HepG2 (cell line): ENCODE data around the gene EDAR. TPM values are rescaled to one million over a fixed set of nuclear protein-coding genes. Genes with fewer than 3 reads are reported as not detected.
A peak's percentile ranks its signal among the peaks of the same experiment; 100 is the strongest.

Source experiments
- ATAC-seq: fragments of 200-7000 bp; cut with Tn5 transposase; 3 replicates; pipeline ENCODE4 v1.9.1; 2020; ENCODE audit warnings: mild to moderate bottlenecking, moderate library complexity
- BruUV-seq: library from RNA; stranded (reverse); fragments of 400-500 nt; replicated peaks from 2 replicates; lab custom pipeline; 2021; lab: Mats Ljungman, UMichigan
- CTCF ChIA-PET: fragments of 300-600 bp; formaldehyde crosslinking; extraction: SDS; loops from one replicate; lab custom pipeline; 2021; ENCODE audit warnings: low total read pairs, inconsistent platforms, low intra/inter-chr PET ratio; lab: Yijun Ruan, JAX
- POLR2A ChIA-PET: fragments of 350-600 bp; sonication (Branson Sonifier 250); formaldehyde crosslinking; loops from one replicate; lab custom pipeline; 2020; ENCODE audit warnings: antibody characterized with exemption, inconsistent platforms; lab: Yijun Ruan, JAX
- DNase-seq: peaks from one replicate; pipeline ENCODE4 v3.0.0-alpha.2; 2015; ENCODE audit warnings: low spot score
- FAIRE-seq: peaks from 3 replicates; lab custom pipeline; 2011; peaks lifted over from hg19 to GRCh38; lab: Jason Lieb, UNC
- H2AFZ ChIP-seq: one replicate; pipeline ENCODE4 v1.6.1; 2011; ENCODE audit warnings: low read length, inconsistent platforms
- H3K27ac ChIP-seq: fragments of 300-600 bp; 3 replicates; pipeline ENCODE4 v1.8.0; 2011; ENCODE audit warnings: mixed run types, mild to moderate bottlenecking, mixed read lengths, low read length, inconsistent platforms; ENCODE audit not compliant: insufficient read depth; ENCODE audit errors: extremely low read length
- H3K27me3 ChIP-seq, 2 experiments: fragments of 200-600 bp in 1 of 2; 2 replicates in 1 of 2; 3 replicates in 1 of 2; pipeline versions ENCODE4 v1.6.0 to v1.8.0; 2011; ENCODE audit warnings: low read length in 2 of 2, mild to moderate bottlenecking in 2 of 2, moderate library complexity in 2 of 2, inconsistent platforms in 1 of 2; ENCODE audit not compliant: insufficient read depth in 2 of 2, control insufficient read depth in 1 of 2
- H3K36me3 ChIP-seq, 2 experiments: fragments of 200-600 bp in 1 of 2; replicated peaks in 1 of 2; 2 replicates in 1 of 2; 3 replicates in 1 of 2; pipeline versions ENCODE4 v1.5.1 to v1.8.0; 2011; ENCODE audit warnings: low read length in 2 of 2, inconsistent platforms in 1 of 2; ENCODE audit not compliant: insufficient read depth in 2 of 2, control insufficient read depth in 1 of 2
- H3K4me1 ChIP-seq: 2 replicates; pipeline ENCODE4 v1.5.1; 2012; ENCODE audit warnings: low read length, inconsistent platforms; ENCODE audit not compliant: insufficient read depth
- H3K4me2 ChIP-seq: 2 replicates; pipeline ENCODE4 v1.6.0; 2011; ENCODE audit warnings: low read depth, low read length, inconsistent platforms
- H3K4me3 ChIP-seq, 3 experiments: fragments of 200-600 bp in 1 of 3; sonication (generic), shearing (Covaris generic) in 1 of 3; replicated peaks in 1 of 3; 2 replicates each; pipeline ENCODE4 v1.5.1; 2011 to 2016; ENCODE audit warnings: low read length in 3 of 3, inconsistent platforms in 2 of 3, low read depth in 2 of 3, mild to moderate bottlenecking in 2 of 3, control low read depth in 1 of 3, mixed read lengths in 1 of 3; ENCODE audit not compliant: insufficient read depth in 1 of 3
- H3K79me2 ChIP-seq: one replicate; pipeline ENCODE4 v1.6.1; 2011; ENCODE audit warnings: low read length, inconsistent platforms; ENCODE audit not compliant: insufficient read depth
- H3K9ac ChIP-seq: 2 replicates; pipeline ENCODE4 v1.6.0; 2011; ENCODE audit warnings: mild to moderate bottlenecking, low read depth, low read length, inconsistent platforms; ENCODE audit not compliant: insufficient read depth
- H3K9me3 ChIP-seq: 2 replicates; pipeline ENCODE4 v1.5.1; 2012; ENCODE audit warnings: mild to moderate bottlenecking, low read length
- H4K20me1 ChIP-seq: 2 replicates; pipeline ENCODE4 v1.6.0; 2011; ENCODE audit warnings: inconsistent platforms, mild to moderate bottlenecking, low read length, moderate library complexity; ENCODE audit not compliant: insufficient read depth
- EHMT2 ChIP-seq: fragments of 200-600 bp; sonication (generic); IDR thresholded peaks from 2 replicates; pipeline ENCODE4 v1.7.0; 2017; ENCODE audit warnings: antibody characterized with exemption, low read depth, low read length, borderline replicate concordance
- JUNB ChIP-seq: sonication (generic); formaldehyde crosslinking; IDR thresholded peaks from 2 replicates; pipeline ENCODE4 v1.8.0; 2022; ENCODE audit warnings: missing genetic modification reagents, mild to moderate bottlenecking, borderline replicate concordance
- MTA1 ChIP-seq: sonication (generic); formaldehyde crosslinking; IDR thresholded peaks from 2 replicates; pipeline ENCODE4 v1.4.0; 2020; ENCODE audit warnings: missing genetic modification reagents, mild to moderate bottlenecking, borderline replicate concordance
- NFIB ChIP-seq: sonication (generic); formaldehyde crosslinking; IDR thresholded peaks from 2 replicates; pipeline ENCODE4 v1.9.0; 2021; ENCODE audit warnings: missing genetic modification reagents, mild to moderate bottlenecking, borderline replicate concordance
- PAF1 ChIP-seq: IDR thresholded peaks from 2 replicates; pipeline ENCODE4 v1.6.1; 2016; ENCODE audit warnings: missing genetic modification reagents, missing compliant biosample characterization
- RBM22 ChIP-seq: fragments of 200-400 bp; formaldehyde crosslinking; optimal IDR thresholded peaks from 2 replicates; pipeline ENCODE3; 2017; ENCODE audit warnings: mild to moderate bottlenecking, low read length, moderate library complexity
- ZBTB7B ChIP-seq: sonication (generic); formaldehyde crosslinking; IDR thresholded peaks from 2 replicates; pipeline ENCODE4 v1.4.0; 2020; ENCODE audit warnings: missing genetic modification reagents
- ZNF12 ChIP-seq: sonication (generic); formaldehyde crosslinking; IDR thresholded peaks from 2 replicates; pipeline ENCODE4 v1.5.0; 2020; ENCODE audit warnings: missing genetic modification reagents
- ZNF367 ChIP-seq: sonication (generic); formaldehyde crosslinking; IDR thresholded peaks from 2 replicates; pipeline ENCODE4 v1.4.0; 2020; ENCODE audit warnings: missing genetic modification reagents, borderline replicate concordance
- ZNF598 ChIP-seq: sonication (generic); formaldehyde crosslinking; IDR thresholded peaks from 2 replicates; pipeline ENCODE4 v1.5.1; 2020; ENCODE audit warnings: mild to moderate bottlenecking, missing genetic modification reagents, borderline replicate concordance
- ZNF768 ChIP-seq: sonication (generic); formaldehyde crosslinking; IDR thresholded peaks from 2 replicates; pipeline ENCODE4 v1.4.0; 2020; ENCODE audit warnings: missing genetic modification reagents
- WGBS: methylation state at CpG from one replicate; pipeline ENCODE4 v1.1.6; 2017; ENCODE audit warnings: low lambda C conversion rate; 5-methylcytosine and 5-hydroxymethylcytosine counted together
- in situ Hi-C: cut with HindIII; loops from 2 replicates; pipeline ENCODE4 v1.10.0; 2017; ENCODE audit warnings: low pct_unique_long_range_greater_than_20kb; ENCODE audit not compliant: extremely low pct_ligation_motif_present
- intact Hi-C: fragments of 100-400 bp; cut with micrococcal nuclease; formaldehyde crosslinking; loops from one replicate; pipeline ENCODE4 v1.10.0; 2022; ENCODE audit not compliant: unreplicated experiment
- polyA plus RNA-seq, 8 experiments: library from polyadenylated mRNA; depleted of rRNA in 3 of 8; stranded (reverse) in 7 of 8; unstranded in 1 of 8; fragments of >200 nt; fragmentation: Illumina TruSeq in 4 of 8; extraction: Trizol in 4 of 8; gene quantifications; 2 replicates each; pipeline versions ENCODE4 v1.2.1 to v1.2.3, GENCODE V29; 2011 to 2016; ENCODE audit warnings: low read depth in 4 of 8, missing spikeins in 1 of 8, mixed read lengths in 1 of 8; ENCODE audit not compliant: insufficient read depth in 1 of 8
- total RNA-seq, 5 experiments: library from RNA; depleted of rRNA; stranded (reverse); fragments of >200 nt; fragmentation: Illumina TruSeq; extraction: Trizol; gene quantifications; 2 replicates each; pipeline ENCODE4 v1.2.3, GENCODE V29; 2016; ENCODE audit warnings: low read depth in 1 of 5
- TF ChIP-seq, protein P1 (sequence below): sonication (generic); formaldehyde crosslinking; IDR thresholded peaks from 2 replicates; pipeline ENCODE4 v1.9.0; 2021; ENCODE audit warnings: missing genetic modification reagents, borderline replicate concordance
- TF ChIP-seq, protein P2 (sequence below): IDR thresholded peaks from 2 replicates; pipeline ENCODE4 v1.6.1; 2016; ENCODE audit warnings: missing compliant biosample characterization, missing genetic modification reagents, borderline replicate concordance

The EDAR gene
- total and polyA plus RNA-seq, 2 of the 13 experiments (the other 11 are each of a cell fraction or from before 2014, with no cell fraction given) = not detected

DNA sequence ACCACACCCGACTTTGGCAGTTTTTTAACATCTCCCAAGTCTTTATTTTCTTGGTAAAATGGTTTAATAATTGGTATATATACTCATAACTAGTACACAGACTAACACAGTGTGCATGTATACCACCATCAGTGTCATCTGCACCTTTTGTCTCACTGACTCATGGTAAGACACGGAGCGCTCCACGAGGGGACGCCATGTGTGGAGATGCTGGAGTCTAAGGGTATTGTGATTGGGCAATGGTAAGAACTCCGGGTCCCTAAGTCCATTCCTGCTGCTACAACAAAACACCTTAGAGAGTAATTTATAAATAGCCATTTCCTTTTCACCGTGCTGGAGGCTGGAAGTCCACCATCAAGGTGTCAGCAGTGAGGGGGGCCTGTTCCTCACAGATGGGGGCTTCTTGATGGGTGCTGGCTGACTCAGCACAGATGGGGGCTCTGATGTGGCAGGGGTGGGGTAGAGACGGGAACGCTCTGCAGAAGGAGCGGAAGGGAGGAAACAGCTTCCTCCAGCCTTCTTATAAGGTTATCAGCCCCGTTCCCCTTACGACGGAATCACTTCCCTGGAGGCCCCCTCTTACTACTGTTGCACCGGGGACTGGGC is 42.0 kb upstream of the EDAR start:
- H4K20me1 ChIP-seq = no peaks in the 10 kb centered on the region
- ChIA-PET CTCF (no interaction called here), POLR2A (no interaction called here)
- TF ChIP-seq ZNF598 (CRISPR knock-in tag) (no peak), ZNF12 (CRISPR knock-in tag) (peak; percentile 43; the same call in 1 of the 2 replicates)
- no peak for ATAC-seq
- BruUV-seq = no TSS peak
- no peak overlapping the region for H2AFZ ChIP-seq
- H3K9ac ChIP-seq = no peak overlapping the region
- H3K4me1 ChIP-seq = peaks cover 20% of the 10 kb centered on the region
- H3K4me3 ChIP-seq = no peak overlapping the region
- in situ Hi-C loops (no loop called here), intact Hi-C loops (no loop called here)
- H3K4me2 ChIP-seq = no peak overlapping the region
- WGBS = 77% methylated on average over 14 of the region's 14 CpGs
- H3K36me3 ChIP-seq = no peaks in the 10 kb centered on the region
- no peaks in the 10 kb centered on the region for H3K9me3 ChIP-seq
- H3K79me2 ChIP-seq = no peaks in the 10 kb centered on the region
- no peak for DNase-seq
- no peak for FAIRE-seq
- H3K27me3 ChIP-seq = peaks cover 0 to 3% of the 10 kb centered on the region in 2 experiments; a peak in 2 of 5 replicates
- no peak overlapping the region for H3K27ac ChIP-seq

DNA sequence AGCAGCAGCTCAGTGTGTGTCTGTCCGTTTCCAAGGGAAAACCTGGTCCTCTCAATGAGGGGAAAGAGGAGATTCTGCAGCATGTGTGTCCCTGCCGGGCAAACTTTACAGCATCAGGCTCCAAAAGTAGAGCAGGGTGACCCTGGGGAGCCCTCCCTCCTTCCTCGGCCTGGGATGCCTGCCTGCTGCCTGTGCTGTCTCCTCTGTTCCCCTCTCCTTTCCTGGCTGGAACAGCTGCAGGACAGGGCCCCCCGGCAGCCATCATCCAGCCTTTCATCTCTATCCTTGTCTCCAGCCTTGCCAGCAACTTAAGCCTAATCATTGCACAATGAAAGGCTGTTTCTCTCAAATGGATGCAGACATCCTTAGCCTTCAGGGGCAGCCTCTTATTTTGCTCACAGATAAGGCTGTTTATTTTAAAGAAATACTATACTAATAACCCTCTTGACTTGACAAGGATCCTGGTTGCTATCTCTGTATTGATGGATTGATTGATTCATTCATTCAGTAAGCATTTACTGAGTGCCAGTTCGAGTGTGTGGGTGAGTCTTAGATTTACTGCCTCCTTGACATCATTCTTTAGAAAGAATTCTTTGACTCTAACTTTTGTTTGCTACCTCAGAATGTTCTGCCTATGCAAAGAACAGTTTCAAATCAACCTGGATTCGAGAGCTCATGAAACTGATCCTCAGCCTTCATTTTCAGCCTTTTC is 40.6 kb upstream of the EDAR start:
- ATAC-seq = no peak
- POLR2A ChIA-PET = no interaction called here
- in situ Hi-C loops = no loop called here
- TF ChIP-seq ZNF768 (CRISPR knock-in tag) (no peak), PAF1 (CRISPR knock-in tag) (no peak), JUNB (CRISPR knock-in tag) (no peak), EHMT2 (no peak), RBM22 (no peak), ZNF367 (no peak), ZBTB7B (CRISPR knock-in tag) (no peak), NFIB (no peak), MTA1 (CRISPR knock-in tag) (no peak)
- TF ChIP-seq, protein P1, sequence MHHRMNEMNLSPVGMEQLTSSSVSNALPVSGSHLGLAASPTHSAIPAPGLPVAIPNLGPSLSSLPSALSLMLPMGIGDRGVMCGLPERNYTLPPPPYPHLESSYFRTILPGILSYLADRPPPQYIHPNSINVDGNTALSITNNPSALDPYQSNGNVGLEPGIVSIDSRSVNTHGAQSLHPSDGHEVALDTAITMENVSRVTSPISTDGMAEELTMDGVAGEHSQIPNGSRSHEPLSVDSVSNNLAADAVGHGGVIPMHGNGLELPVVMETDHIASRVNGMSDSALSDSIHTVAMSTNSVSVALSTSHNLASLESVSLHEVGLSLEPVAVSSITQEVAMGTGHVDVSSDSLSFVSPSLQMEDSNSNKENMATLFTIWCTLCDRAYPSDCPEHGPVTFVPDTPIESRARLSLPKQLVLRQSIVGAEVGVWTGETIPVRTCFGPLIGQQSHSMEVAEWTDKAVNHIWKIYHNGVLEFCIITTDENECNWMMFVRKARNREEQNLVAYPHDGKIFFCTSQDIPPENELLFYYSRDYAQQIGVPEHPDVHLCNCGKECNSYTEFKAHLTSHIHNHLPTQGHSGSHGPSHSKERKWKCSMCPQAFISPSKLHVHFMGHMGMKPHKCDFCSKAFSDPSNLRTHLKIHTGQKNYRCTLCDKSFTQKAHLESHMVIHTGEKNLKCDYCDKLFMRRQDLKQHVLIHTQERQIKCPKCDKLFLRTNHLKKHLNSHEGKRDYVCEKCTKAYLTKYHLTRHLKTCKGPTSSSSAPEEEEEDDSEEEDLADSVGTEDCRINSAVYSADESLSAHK = no peak
- TF ChIP-seq, protein P2, sequence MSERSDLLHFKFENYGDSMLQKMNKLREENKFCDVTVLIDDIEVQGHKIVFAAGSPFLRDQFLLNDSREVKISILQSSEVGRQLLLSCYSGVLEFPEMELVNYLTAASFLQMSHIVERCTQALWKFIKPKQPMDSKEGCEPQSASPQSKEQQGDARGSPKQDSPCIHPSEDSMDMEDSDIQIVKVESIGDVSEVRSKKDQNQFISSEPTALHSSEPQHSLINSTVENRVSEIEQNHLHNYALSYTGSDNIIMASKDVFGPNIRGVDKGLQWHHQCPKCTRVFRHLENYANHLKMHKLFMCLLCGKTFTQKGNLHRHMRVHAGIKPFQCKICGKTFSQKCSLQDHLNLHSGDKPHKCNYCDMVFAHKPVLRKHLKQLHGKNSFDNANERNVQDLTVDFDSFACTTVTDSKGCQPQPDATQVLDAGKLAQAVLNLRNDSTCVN (CRISPR knock-in tag) = no peak

More for the DNA sequence above, 40.6 kb upstream of the EDAR start:
- no peak for FAIRE-seq
- Histone ChIP-seq H4K20me1 (no peaks in the 10 kb centered on the region), H2AFZ (no peak overlapping the region), H3K27me3 (peaks cover 0 to 3% of the 10 kb centered on the region in 2 experiments; a peak in 2 of 5 replicates), H3K9ac (no peak overlapping the region), H3K4me1 (peaks cover 20% of the 10 kb centered on the region), H3K36me3 (no peaks in the 10 kb centered on the region), H3K4me3 (no peak overlapping the region), H3K9me3 (no peaks in the 10 kb centered on the region), H3K79me2 (no peaks in the 10 kb centered on the region), H3K27ac (no peak overlapping the region), H3K4me2 (no peak overlapping the region)
- WGBS = 12% methylated on average over 6 of the region's 6 CpGs
- DNase-seq = no peak
- CTCF ChIA-PET = no interaction called here
- BruUV-seq = no TSS peak
- intact Hi-C loops = no loop called here
